ENCODE data around the gene SCN1A.

- TF ChIP-seq SUZ12 (IDR thresholded peaks at IDR 0.05; ENCODE audit: extremely low read depth, insufficient read depth, insufficient read length) (no peak), ZNF274 (IDR thresholded peaks at IDR 0.05; ENCODE audit: low read depth, low read length) (no peak)
These were observed 1.7 kb downstream of the SCN1A start for GRCh38 chr2:166126007-166126639.

Measured in NT2/D1 (cell line).